GM23338 (cell line): Measurements from ENCODE around the gene TAGLN2. TPM values are rescaled to one million over a fixed set of nuclear protein-coding genes. Genes with fewer than 3 reads are reported as not detected.

Source experiments
- ATAC-seq: fragments of 200-7000 bp; cut with Tn5 transposase; 3 replicates; pipeline ENCODE4 v1.9.1; 2020
- DNase-seq: peaks from one replicate; pipeline ENCODE4 v3.0.0-alpha.2; 2015; ENCODE audit warnings: low spot score
- H2AFZ ChIP-seq: fragments of 200-600 bp; sonication (generic); 2 replicates; pipeline ENCODE4 v1.8.0; 2016; ENCODE audit warnings: antibody characterized with exemption, mild to moderate bottlenecking, moderate library complexity
- H3F3A ChIP-seq: fragments of 200-600 bp; sonication (generic); replicated peaks from 2 replicates; pipeline ENCODE4 v1.8.0; 2017; ENCODE audit warnings: antibody characterized with exemption, mixed run types, low read depth
- H3K27ac ChIP-seq: fragments of 200-600 bp; sonication (generic); 2 replicates; pipeline ENCODE4 v1.6.1; 2016; ENCODE audit warnings: low read depth
- H3K27me3 ChIP-seq: fragments of 200-600 bp; sonication (generic); 2 replicates; pipeline ENCODE4 v1.8.0; 2016; ENCODE audit warnings: mild to moderate bottlenecking, mixed run types, moderate library complexity; ENCODE audit not compliant: insufficient read depth
- H3K36me3 ChIP-seq: fragments of 200-600 bp; sonication (generic); 2 replicates; pipeline ENCODE4 v1.8.0; 2016; ENCODE audit warnings: mild to moderate bottlenecking; ENCODE audit not compliant: insufficient read depth
- H3K4me1 ChIP-seq: fragments of 200-600 bp; sonication (generic); 2 replicates; pipeline ENCODE4 v1.8.0; 2016; ENCODE audit warnings: mild to moderate bottlenecking, moderate library complexity; ENCODE audit not compliant: insufficient read depth
- H3K4me2 ChIP-seq: fragments of 200-600 bp; sonication (generic); 2 replicates; pipeline ENCODE4 v1.7.1; 2017; ENCODE audit warnings: mixed run types
- H3K4me3 ChIP-seq: fragments of 200-600 bp; sonication (generic); 2 replicates; pipeline ENCODE4 v1.6.1; 2016; ENCODE audit warnings: mixed run types
- H3K79me2 ChIP-seq: fragments of 200-600 bp; sonication (generic); replicated peaks from 2 replicates; pipeline ENCODE4 v1.8.0; 2017; ENCODE audit warnings: mild to moderate bottlenecking; ENCODE audit not compliant: insufficient read depth
- H3K9me2 ChIP-seq: fragments of 200-600 bp; sonication (generic); 2 replicates; pipeline ENCODE4 v1.8.0; 2017; ENCODE audit not compliant: insufficient read depth
- H4K20me1 ChIP-seq: fragments of 200-600 bp; sonication (generic); replicated peaks from 2 replicates; pipeline ENCODE4 v1.8.0; 2017; ENCODE audit warnings: mild to moderate bottlenecking; ENCODE audit not compliant: insufficient read depth
- H3K27ac Mint-ChIP-seq: 2 replicates; pipeline ENCODE4 v1.8.0; 2020; ENCODE audit warnings: inconsistent platforms, mild to moderate bottlenecking, moderate library complexity, mixed read lengths
- H3K27me3 Mint-ChIP-seq: 3 replicates; pipeline ENCODE4 v1.8.0; 2022; ENCODE audit warnings: low read depth, mild to moderate bottlenecking, moderate library complexity, mixed read lengths, inconsistent platforms; ENCODE audit not compliant: insufficient read depth, poor library complexity
- H3K36me3 Mint-ChIP-seq: 3 replicates; pipeline ENCODE4 v1.8.0; 2021; ENCODE audit warnings: low read depth, mild to moderate bottlenecking, inconsistent platforms, moderate library complexity, mixed read lengths
- H3K4me1 Mint-ChIP-seq: 3 replicates; pipeline ENCODE4 v1.8.0; 2020; ENCODE audit warnings: mild to moderate bottlenecking, inconsistent platforms, mixed read lengths
- H3K4me3 Mint-ChIP-seq: 3 replicates; pipeline ENCODE4 v1.8.0; 2021; ENCODE audit warnings: moderate library complexity, mild to moderate bottlenecking, inconsistent platforms, mixed read lengths
- H3K9me3 Mint-ChIP-seq: 3 replicates; pipeline ENCODE4 v1.8.0; 2020; ENCODE audit warnings: moderate library complexity, mild to moderate bottlenecking, inconsistent platforms, mixed read lengths
- CREB1 ChIP-seq: fragments of 250-450 bp; sonication (Bioruptor Pico); IDR thresholded peaks from 2 replicates; pipeline ENCODE4 v1.5.0; 2020; ENCODE audit warnings: low read depth, mild to moderate bottlenecking, moderate library complexity
- CTCF ChIP-seq, 2 experiments: fragments of 200-600 bp in 1 of 2; sonication (generic) in 1 of 2; conservative IDR thresholded peaks; 2 replicates each; pipeline versions ENCODE4 v1.5.1 to v1.6.1; 2016 to 2017; ENCODE audit warnings: antibody characterized with exemption in 2 of 2, low read depth in 2 of 2, mild to moderate bottlenecking in 2 of 2, moderate library complexity in 1 of 2
- ETS1 ChIP-seq: IDR thresholded peaks from 2 replicates; pipeline ENCODE4 v1.6.1; 2016; ENCODE audit warnings: antibody characterized with exemption
- NANOG ChIP-seq: IDR thresholded peaks from 2 replicates; pipeline ENCODE4 v1.6.1; 2016; ENCODE audit warnings: antibody characterized with exemption, borderline replicate concordance
- POLR2AphosphoS5 ChIP-seq: IDR thresholded peaks from 2 replicates; pipeline ENCODE4 v1.6.1; 2016; ENCODE audit warnings: antibody characterized with exemption, low read depth
- REST ChIP-seq: IDR thresholded peaks from one replicate; pipeline ENCODE4 v1.6.1; 2018; ENCODE audit warnings: antibody characterized with exemption; ENCODE audit not compliant: unreplicated experiment
- STAT1 ChIP-seq: IDR thresholded peaks from one replicate; pipeline ENCODE4 v1.6.1; 2016; ENCODE audit warnings: antibody characterized with exemption; ENCODE audit not compliant: unreplicated experiment
- ZNF114 ChIP-seq: fragments of 250-450 bp; sonication (Bioruptor Pico); IDR thresholded peaks from 2 replicates; pipeline ENCODE4 v1.5.0; 2020; ENCODE audit warnings: mild to moderate bottlenecking, moderate library complexity
- ZNF331 ChIP-seq: fragments of 250-450 bp; sonication (Bioruptor Pico); IDR thresholded peaks from 2 replicates; pipeline ENCODE4 v1.5.0; 2020; ENCODE audit warnings: low read depth, mild to moderate bottlenecking, moderate library complexity
- polyA plus RNA-seq: library from polyadenylated mRNA; unstranded; fragments of >200 nt; fragmentation: Nextera tagmentation; extraction: Ambion mirVana; gene quantifications from 2 replicates; pipeline ENCODE4 v1.2.1, GENCODE V29; 2016
- total RNA-seq: library from RNA; depleted of rRNA; stranded (reverse); fragments of >200 nt; shearing (Covaris generic); gene quantifications from 2 replicates; pipeline ENCODE4 v1.2.3, GENCODE V29; 2014

The TAGLN2 gene
- total and polyA plus RNA-seq, 2 experiments from 2014 or later = 58.2 to 60.1 TPM

- ATAC-seq (peak; percentile 48), DNase-seq (no peak)
- H3F3A ChIP-seq = no peaks in the 10 kb centered on the region
- H3K27ac ChIP-seq = no peak overlapping the region
- Mint-ChIP-seq H3K27ac (no peak overlapping the region), H3K36me3 (no peaks in the 10 kb centered on the region), H3K27me3 (peaks cover 4% of the 10 kb centered on the region), H3K4me1 (peaks cover 2% of the 10 kb centered on the region), H3K9me3 (no peaks in the 10 kb centered on the region), H3K4me3 (no peak overlapping the region)
- H3K27me3 ChIP-seq = no peaks in the 10 kb centered on the region
- peaks cover 9% of the 10 kb centered on the region; the same call in 1 of the 2 replicates for H3K4me1 ChIP-seq
- H3K4me2 ChIP-seq = no peak overlapping the region
- H2AFZ ChIP-seq = peak overlapping the region; percentile 80
- H3K9me2 ChIP-seq = no peaks in the 10 kb centered on the region
- no peaks in the 10 kb centered on the region for H3K79me2 ChIP-seq
- no peak for TF ChIP-seq REST
- TF ChIP-seq ZNF331 (CRISPR knock-in tag) = no peak
- TF ChIP-seq ZNF114 = no peak
- TF ChIP-seq POLR2AphosphoS5 = no peak
- no peak for TF ChIP-seq NANOG
- no peak for TF ChIP-seq STAT1
- no peak for TF ChIP-seq ETS1
- H4K20me1 ChIP-seq = no peaks in the 10 kb centered on the region
- no peaks in the 10 kb centered on the region for H3K36me3 ChIP-seq
- no peak overlapping the region for H3K4me3 ChIP-seq
Observed at GRCh38 chr1:159964144-159964543, 38.8 kb upstream of the TAGLN2 start.

GRCh38 chr1:159962176-159962575, 36.9 kb upstream of the TAGLN2 start:
- no peaks in the 10 kb centered on the region for H4K20me1 ChIP-seq
- Mint-ChIP-seq H3K27me3 (peaks cover 4% of the 10 kb centered on the region), H3K4me1 (peaks cover 2% of the 10 kb centered on the region), H3K9me3 (no peaks in the 10 kb centered on the region), H3K27ac (no peak overlapping the region), H3K36me3 (no peaks in the 10 kb centered on the region), H3K4me3 (no peak overlapping the region)
- no peak overlapping the region for H3K4me2 ChIP-seq
- H3K4me3 ChIP-seq = no peak overlapping the region
- no peaks in the 10 kb centered on the region for H3K36me3 ChIP-seq
- H3K79me2 ChIP-seq = no peaks in the 10 kb centered on the region
- H3K4me1 ChIP-seq = peaks cover 9% of the 10 kb centered on the region; the same call in 1 of the 2 replicates
- ATAC-seq (no peak), DNase-seq (no peak)
- no peaks in the 10 kb centered on the region for H3K27me3 ChIP-seq
- H3K27ac ChIP-seq = no peak overlapping the region
- H2AFZ ChIP-seq = no peak overlapping the region
- H3K9me2 ChIP-seq = no peaks in the 10 kb centered on the region
- H3F3A ChIP-seq = no peaks in the 10 kb centered on the region
- TF ChIP-seq CREB1 (CRISPR knock-in tag) (no peak), ETS1 (no peak), CTCF (conservative IDR thresholded peaks at IDR 0.05; ENCODE audit: low read depth in 2 of 2) (no peak)
